Measurements from ENCODE around the gene FBXO48.
"Not testable (repeated sequence)": the region's sequence is repeated elsewhere in the genome, so short reads cannot be mapped to it uniquely, and the experiment has no call there.

FBXO48 gene

DNA sequence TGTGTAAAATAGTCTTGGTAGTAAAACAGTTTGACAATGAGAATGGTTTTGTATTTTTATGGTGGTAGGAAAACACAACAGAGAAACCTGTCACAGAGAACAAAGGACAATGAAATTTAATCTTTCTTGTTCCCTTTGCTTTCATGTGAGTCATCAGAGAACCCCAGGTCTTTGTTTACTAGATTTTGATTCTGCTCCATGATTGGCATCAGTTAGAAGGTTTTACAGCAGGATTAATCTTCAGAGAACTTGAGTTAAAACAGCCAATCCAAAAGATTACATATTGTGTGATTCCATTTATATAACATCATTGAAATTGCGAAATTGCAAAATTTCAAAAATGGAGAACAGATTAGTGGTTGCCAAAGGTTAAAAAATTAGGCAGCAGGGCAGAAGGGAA is 2.8 kb upstream of the FBXO48 start:
- DNase-seq: no peak

DNA sequence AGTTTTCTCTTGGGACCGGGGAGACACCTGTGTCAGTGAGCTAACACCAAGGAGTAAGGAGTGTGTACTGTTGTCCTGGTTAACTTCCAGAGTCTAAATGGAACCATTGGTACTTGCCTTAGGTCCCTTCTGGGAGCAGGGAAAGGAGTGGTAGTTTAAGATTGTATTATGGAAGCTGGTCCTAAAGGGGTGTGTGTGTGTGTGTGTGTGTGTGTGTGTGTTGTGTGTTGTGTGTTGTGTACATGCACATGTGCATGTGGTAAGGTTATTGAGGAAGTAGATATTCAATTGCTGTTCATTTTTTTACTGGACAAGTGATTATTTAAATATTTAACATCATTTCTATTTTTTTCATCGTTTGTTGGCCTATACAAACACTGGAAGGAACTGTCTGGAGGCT is 1.7 kb upstream of the FBXO48 start:
- DNase-seq: no peak

DNA sequence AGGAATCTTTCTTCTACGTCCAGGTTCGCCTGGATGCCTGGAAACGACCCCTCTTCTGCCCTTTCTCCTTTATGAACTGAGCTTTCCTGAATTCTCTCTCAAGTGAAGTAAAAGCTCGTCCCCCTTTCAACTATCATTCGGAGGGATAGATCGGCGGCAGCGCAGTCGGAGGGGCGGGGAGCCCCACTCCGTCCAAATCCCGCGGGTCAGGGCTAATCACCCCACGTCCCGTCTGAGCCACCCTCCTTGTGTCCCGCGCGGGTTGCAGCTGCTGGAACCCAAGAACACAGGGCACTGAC is 367 bp downstream of the FBXO48 start:
- DNase-seq: no peak

DNA sequence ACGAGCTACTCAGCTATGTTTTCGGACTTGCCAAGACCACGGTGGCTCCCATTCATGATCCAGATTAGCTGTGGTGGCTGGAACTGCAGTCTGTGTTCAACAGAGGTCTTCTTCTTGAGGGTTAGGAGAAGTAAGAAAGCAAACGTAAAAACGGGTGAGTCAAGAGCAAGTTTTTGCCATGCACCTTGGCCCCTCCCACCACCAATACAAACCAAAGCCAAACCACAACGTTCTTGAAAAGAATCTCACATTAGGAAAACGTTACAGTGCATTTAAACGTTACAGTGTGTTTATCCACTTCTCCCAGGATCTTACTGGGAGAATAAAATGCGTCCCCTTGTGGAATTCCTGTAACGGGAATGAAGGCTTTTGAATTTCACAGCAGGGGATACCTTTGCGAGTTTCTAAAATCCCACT is 725 bp downstream of the FBXO48 start:
- DNase-seq: peak; percentile 66 to 70

DNA sequence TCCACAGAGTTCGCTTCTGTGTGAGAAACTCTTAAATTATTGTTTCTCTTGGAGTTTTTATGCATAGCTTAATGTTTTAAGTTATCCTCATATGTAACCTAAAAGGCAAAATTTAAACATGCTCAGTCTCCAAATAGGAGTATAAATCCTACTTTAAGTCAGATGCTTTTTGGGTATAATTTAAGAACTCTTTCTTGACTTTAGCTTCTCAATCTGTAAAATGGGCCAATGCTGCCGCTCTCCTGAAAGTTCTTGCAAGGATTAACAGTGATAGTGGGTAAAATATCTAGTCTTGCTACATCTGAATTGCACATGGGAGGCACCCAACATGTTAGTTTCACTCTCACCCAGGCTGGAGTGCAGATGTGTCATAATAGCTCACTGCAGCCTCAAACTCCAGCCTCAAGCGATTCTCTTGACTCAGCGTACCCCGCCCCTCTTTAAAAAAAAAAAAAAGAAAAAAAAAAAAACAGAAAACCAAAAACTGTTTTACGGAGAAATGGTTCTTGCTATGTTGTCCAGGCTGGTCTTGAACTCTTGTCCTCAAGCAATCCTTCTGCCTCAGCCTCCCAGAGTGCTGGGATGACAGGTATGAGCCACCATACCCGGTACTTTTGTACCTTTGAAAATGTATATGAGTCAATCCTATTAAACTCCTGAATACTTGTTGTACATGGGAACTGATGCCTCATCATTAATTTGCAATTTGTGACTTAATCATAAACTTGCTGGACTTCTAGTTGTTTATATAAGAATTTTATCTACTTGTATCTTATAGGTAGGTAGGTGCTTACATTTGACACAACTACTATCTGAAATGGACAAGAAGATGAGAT is 1.8 kb downstream of the FBXO48 start:
- peak; percentile 33 to 57 for DNase-seq

DNA sequence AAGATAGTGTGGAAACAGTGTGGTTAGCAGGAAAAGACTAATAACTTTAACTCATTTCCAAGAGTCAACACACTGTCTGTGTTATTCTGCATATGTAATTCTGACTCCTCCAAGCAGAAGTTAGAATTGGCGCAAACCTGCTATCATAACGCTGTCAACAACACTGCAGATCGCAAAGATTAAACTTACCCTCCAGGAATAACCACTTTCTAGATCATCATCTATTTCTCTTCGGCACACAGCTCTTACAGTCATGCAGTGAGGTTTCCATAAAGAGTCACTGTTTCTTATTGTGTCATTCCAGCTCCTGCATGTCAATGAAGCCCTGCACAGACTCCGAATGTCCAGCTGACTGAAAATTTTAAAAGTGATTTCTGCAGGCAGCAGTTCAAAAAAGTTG is 2.4 kb downstream of the FBXO48 start:
- DNase-seq: no peak

DNA sequence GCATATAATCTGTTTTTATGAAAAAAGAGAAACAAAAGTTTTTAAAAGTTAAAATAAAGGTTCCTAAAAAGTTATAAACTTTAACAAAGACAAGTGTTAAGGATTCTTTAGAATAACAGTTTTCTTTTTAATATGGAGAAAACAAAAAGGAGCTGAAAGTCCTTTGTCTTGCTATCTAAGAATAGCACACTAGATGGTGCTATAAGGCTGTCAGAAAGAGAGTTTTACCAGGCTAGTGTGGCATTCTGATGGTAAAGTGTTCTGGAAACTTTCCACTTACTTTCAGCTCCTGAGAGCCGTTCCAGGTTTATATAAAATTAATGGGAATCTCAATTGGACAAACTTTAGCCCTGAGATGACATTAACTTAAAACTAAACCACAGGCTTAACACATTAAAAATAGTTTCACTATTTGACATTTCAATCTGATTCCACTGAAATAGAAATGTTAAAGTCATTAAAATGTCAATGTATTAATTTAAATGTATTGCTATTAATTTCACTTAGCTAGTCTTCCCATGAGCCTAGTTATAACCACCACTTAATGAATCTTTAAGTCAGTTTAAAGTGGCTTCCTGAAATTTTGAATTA is 3.7 kb downstream of the FBXO48 start:
- no peak for DNase-seq

DNA sequence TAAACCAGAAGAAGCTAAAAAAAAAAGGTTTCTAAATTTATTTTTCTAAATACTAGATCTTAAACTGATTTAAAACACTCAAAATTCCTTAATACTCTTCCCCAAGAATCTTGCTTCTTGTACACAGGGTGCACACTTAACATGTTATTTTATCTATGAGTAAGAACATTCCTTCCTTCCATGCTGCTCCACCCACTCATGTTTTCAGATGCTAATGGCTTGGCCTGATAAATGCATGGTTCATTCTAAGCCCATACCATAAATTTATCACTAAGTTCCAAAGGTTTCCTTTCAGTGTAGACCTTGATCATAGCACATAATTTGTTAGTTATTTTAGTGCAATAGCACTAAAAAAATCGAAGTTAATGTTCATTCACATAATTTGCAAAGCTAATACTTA is 8.1 kb downstream of the FBXO48 start:
- no peak for DNase-seq

DNA sequence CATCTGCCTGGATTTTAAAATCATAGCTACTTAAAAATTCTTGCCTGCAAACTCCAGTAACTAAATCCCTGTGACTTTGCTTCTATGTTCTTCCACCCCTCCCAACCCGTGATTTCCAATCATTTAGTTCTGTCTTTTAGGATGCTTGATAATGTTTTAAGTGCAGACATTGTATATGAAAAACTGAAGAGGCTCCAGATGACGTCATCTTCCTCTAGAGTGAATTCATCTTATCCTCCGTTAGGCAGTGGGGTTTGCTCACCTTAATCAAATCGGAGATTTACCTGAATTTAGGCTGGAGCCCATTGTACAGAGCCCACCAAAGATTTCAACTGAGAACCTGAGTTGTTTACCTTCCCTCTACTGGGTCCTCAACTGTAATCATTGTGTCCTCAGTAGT is 10.9 kb downstream of the FBXO48 start:
- DNase-seq: no peak

DNA sequence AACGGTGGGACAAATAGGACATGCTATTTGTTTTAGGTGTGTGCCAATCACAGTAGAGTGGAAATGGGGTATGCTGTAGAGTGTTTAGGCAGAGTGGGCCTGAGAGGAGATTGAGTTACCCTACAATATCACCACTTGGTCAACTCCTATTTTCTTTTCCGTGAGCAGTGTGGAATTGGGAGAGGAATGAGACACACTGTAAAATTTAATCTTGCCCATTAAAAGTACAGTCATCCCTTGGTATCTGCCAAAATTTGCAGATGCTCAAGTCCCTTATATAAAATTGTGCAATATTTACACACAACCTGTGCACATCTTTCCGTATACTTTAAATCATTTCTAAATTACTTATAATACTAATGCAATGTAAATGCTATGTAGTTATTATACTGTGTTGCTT is 12.4 kb downstream of the FBXO48 start:
- DNase-seq: no peak

DNA sequence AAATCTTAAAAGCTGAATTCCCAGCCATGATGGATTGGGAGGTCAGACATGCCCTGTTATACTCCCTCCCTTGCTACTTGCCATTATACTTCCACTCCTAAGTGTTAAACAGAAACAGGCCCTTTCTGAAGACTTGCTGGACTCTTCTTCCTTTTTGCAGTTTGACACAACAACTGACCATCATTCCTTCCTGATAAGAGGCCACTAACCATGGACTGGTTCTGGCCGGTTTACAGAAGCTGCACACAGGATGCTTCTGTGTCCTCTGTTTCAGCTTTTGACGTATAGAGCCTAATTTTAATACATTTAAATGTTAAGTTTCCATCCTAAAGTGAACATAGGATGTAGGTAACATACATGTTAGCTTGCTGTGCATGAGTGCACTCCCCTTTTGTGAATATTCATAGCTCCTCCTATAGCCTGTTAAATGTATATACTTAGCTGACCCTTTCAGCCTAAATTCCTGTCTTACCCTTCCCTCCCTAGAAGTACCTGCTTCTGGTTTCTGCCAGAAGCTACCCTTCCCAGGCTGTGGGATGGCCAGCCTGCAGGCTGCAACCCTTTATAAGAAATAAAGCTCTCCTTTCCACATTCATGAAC is 13.2 kb downstream of the FBXO48 start:
- DNase-seq: no peak

DNA sequence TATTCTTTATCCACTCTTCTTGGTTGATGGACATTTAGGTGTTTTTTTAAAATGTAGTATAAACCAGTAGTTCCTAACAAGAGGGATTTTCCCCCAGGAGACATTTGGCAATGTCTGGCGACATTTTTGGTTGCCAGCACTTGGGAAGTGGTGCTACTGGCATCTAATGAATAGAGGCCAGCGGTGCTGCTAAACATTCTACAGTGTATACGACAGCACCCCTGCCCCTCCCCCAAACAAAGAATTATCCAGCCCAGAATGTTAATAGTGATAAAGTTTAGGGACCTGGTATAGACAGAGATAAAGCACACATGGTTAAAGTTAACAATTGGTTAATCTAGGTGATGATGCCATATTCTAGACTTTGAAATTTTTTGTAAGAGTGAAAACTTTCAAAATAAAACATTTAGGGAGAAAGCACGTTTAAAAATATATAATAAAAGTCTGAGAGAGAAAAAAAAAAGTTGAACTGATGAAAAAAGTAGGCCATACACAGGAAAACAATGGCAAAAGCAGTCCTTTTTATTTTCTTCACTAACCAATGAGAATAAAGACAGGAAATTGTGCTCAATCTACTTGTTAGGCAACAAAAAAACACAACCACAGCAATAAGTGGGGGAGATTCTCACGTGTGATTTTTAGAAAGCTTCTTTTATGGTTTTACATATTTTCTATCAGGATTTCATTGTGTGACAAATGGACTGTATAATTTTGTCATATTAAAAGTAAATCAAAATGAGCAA is 14.8 kb downstream of the FBXO48 start:
- DNase-seq: no peak

DNA sequence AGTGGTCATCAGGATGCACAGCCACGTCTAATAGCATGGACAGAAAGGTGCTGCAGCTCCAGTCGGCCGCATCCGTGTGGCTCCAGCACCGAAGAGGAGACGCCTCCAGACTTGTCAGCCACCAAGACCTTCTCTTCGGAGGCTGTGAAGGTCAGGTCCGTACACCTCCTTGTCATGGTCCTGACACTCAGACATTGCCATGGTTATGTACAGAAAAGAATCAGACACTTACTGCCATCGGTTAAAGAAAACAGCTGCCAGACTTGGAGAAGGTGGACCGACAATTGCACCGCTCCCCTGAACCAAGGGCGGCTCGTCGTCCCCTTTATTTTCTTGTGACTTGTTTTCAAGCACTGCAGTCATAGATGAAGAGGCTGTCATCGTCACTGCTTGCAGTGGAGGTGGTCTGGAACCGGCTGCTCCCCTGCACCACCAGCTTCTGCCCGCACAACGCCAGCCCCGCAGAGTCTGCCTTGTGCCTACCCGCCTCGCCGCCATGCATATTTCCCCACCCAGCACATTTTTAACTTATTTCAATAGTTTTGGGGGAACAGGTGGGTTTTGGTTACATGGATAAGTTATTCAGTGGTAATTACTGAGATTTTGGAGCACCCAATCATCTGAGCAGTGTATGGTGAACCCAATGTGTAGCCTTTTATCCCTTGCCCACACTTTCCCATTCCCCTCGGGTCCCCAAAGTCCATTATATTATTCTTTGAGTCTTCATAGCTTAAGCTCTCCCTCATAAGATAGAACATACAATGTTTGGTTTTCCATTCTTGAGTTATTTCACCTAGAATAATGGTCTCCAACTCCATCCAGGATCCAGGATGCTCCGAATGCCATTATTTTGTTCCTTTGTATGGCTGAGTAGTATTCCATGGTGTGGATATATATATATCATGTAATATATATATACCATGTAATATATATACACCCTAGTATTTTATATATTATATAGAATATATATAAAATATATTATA is 18.1 kb downstream of the FBXO48 start:
- DNase-seq: no peak

DNA sequence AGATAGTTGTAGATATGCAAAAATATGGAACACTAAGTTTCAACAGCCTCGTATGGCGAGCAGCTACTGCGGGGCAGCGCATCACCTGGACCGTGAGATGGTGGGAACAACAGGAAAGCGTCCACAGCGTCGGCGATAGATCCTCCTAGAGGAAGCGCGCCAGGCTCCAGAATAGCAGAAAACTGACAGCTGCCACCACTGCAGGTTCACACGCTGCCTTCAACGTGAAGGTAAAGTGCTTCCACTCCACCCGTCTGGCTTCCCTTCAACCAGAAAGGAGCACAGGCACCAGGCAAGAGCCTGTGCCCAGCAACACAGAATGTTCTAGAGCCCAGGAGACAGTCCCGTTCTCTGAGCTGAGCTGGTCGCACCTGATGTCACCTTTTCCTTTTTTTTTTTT is 20.0 kb downstream of the FBXO48 start:
- DNase-seq: no peak

DNA sequence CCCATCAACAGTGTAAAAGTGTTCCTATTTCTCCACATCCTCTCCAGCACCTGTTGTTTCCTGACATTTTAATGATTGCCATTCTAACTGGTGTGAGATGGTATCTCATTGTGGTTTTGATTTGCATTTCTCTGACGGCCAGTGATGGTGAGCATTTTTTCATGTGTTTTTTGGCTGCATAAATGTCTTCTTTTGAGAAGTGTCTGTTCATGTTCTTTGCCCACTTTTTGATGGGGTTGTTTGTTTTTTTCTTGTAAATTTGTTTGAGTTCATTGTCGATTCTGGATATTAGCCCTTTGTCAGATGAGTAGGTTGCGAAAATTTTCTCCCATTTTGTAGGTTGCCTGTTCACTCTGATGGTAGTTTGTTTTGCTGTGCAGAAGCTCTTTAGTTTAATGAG is 20.7 kb downstream of the FBXO48 start:
- not testable (repeated sequence) for DNase-seq

DNA sequence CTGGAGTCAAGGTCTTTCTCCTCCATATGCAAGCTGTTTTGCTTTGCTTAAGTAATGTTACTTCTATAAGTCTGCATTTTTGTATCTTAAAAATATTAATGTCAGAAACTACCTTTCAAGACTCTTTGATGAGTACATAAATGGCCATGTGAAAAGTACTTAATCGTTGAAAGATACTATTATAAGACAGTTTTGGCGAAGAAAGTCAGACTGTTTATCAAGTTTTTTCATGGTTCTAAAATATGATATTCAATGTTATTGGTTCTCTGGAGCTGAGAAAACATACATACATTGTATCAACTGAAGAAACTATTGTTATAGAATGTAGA is 25.1 kb downstream of the FBXO48 start:
- DNase-seq: no peak

DNA sequence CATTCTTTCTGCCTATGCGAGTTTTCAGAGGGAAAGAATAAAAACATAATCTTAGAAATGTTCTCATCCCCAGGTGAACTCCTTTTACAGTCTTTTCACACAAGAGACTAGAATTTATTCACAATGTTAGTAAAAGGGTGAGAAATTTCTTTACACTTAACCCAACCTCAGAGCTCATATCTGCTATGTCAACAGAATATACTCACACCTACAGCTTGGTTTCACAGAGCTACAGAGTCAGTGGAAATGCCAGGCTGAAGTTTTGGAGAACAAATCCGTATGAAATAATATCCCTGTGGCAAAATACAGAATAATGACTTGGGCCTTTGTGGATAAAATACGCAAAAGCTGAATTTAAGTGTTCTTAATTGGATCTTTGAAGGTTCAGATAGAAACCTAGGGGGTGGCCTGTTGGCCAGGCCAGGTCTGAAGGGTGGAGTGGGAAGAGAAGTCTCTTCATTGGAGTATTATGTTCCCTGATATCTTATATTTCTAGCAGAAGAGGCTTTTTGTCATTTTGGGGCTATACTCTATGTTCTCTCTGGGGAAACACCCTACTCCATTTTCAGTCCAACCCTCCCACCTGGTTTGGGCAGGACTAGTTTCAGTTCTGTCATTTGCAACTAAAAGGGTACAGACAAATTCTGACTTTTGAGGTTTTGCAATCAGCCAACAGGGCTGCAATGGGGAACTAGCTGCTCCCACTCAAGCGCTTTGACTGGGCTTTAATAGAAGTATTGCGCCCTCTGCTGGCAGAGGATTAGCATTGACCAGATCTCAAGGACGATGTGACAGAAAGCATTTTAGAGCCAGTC is 25.7 kb downstream of the FBXO48 start:
- peak; percentile 76 to 86 for DNase-seq

DNA sequence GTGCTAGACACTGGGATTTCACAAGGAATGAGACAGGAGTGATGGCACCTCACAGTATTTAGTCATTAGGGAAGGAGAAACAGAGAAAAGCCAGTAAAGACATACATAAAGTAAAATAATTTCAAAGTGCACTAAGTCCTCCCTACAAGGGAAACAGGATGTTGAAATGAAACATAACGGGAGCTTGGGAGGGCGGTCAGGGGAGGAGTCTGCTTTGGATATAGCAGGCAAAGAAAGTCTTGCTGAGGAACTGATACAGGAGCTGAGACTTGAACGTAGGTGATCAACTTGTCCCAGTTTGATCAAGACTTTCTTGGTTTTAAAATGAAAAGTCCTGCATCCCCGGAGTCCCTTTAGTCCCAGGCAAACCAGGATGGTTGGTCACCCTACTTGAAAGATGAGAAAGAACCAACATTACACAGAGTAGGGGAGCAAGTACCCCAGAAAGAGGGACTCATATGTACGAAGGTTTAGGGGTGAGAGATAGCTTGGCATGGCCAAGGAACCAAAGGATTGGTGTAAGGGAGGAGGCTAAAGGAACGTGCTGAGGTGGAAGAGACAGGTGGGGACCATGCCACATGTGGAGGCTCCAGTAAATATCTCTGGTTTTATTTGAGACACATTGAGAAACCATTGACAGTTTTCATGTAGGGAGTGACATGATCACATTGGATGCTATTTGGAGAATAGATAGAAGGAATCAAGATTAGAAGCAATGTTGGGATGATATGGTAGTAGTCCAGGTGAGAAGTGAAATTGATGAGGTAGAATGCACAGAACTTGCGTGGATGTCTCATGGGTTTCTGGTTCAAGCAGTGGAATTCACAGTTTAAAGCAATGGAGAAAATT is 28.4 kb downstream of the FBXO48 start:
- DNase-seq: no peak

DNA sequence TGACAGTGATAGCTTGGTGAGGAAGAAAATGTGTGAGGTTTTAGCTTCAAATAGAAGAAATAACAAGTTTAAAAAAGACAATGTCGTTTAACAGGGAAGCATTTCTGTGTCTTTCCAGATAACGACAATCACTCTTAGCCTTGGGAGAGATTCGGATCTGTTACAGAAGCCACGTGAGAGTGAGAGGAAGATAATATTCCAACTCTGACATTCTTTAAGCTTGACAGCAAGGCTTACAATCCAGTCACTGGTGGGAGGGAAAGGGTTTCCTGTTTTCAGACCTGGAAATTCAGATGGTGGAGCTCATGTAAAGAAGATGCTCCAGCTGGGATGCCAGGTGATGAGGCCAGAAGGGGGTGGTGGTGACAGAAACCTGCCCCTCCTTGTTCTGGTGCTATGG is 30.8 kb downstream of the FBXO48 start:
- DNase-seq: no peak

DNA sequence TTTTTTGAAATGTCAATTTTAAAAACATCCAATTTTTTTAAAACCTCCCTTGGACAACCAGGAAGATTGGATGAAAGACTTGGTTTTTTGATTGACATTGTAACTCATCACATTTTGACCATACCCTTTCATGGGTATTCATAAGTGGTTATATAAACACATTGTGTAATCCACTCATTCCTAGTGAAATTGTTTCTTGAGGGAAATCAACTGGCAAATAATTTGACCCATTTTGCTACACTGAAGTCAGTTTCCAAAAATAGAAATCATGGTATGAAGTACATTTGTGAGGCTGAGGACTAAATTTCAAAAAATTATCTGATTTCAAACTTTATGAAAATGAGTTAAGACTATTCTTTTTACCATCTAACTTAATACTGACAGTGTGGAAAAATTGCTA is 31.5 kb downstream of the FBXO48 start:
- DNase-seq: no peak

DNA sequence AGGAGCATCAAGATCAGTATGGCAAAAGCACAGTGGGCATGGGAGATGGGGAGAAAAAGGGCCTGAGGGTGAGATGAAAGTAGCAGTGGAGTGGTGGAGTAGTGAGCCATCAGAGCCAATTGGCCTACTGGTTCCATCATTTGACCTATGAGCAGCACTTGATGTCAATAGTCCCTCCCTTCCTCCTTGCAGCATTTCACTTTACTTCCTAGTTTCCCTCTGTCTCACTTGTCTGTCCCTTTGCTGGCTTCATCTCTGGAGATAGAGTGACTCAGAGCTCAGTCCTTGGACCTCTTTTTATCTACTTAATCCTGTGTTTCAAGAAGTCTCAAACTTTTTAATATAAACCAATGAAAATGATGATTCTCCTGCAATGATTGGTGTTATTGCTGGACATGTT is 32.1 kb downstream of the FBXO48 start:
- DNase-seq: no peak
